T-cell (primary cell): ENCODE results near the gene RAN. TPM values are rescaled to one million over a fixed set of nuclear protein-coding genes. Genes with fewer than 3 reads are reported as not detected.

Experiments used
- ATAC-seq, 4 experiments: fragments of 200-7000 bp in 3 of 4; fragments of 150-1000 bp in 1 of 4; cut with Tn5 transposase; replicated peaks in 1 of 4; 1 replicate in 3 of 4; 2 replicates in 1 of 4; pipeline ENCODE4 v1.10.0; 2021; ENCODE audit warnings: moderate library complexity in 3 of 4, mild to moderate bottlenecking in 2 of 4, moderate number of reproducible peaks in 1 of 4
- CTCF ChIA-PET, 2 donors: fragments of 300-600 bp; sonication (Branson Sonifier 250); formaldehyde crosslinking; loops; one replicate each; lab custom pipeline; 2022; ENCODE audit warnings: antibody characterized with exemption in 2 of 2; lab: Charles Lee
- POLR2A ChIA-PET, 2 donors: fragments of 300-600 bp; sonication (Branson Sonifier 250); formaldehyde crosslinking; loops; one replicate each; lab custom pipeline; 2022; ENCODE audit warnings: antibody characterized with exemption in 2 of 2; lab: Charles Lee
- DNase-seq, 35 experiments: peaks; one replicate each; pipeline versions ENCODE4 v3.0.0 to v3.0.0-alpha.2; 2013 to 2023
- H3K27ac ChIP-seq: one replicate; pipeline ENCODE4 v1.5.1; 2013; ENCODE audit warnings: low read length
- H3K27me3 ChIP-seq, 2 experiments: replicated peaks in 1 of 2; 1 replicate in 1 of 2; 2 replicates in 1 of 2; pipeline versions ENCODE4 v1.6.1 to v1.7.0; 2013; ENCODE audit warnings: low read length in 1 of 2, mixed read lengths in 1 of 2; ENCODE audit not compliant: control insufficient read depth in 2 of 2, insufficient read depth in 2 of 2; ENCODE audit errors: extremely low read depth in 1 of 2
- H3K36me3 ChIP-seq, 2 donors: 1 replicate in 1 of 2; 2 replicates in 1 of 2; pipeline versions ENCODE4 v1.6.1 to v1.7.0; 2013; ENCODE audit warnings: low read length in 1 of 2; ENCODE audit not compliant: control insufficient read depth in 2 of 2, insufficient read depth in 1 of 2; ENCODE audit errors: extremely low read depth in 1 of 2
- H3K4me1 ChIP-seq, 2 experiments: 1 replicate in 1 of 2; 2 replicates in 1 of 2; pipeline versions ENCODE4 v1.6.1 to v1.7.0; 2013; ENCODE audit warnings: low read length in 2 of 2, mixed read lengths in 1 of 2; ENCODE audit not compliant: insufficient read depth in 2 of 2, control insufficient read depth in 1 of 2; ENCODE audit errors: extremely low read depth in 1 of 2
- H3K4me3 ChIP-seq, 2 donors: 1 replicate in 1 of 2; 2 replicates in 1 of 2; pipeline versions ENCODE4 v1.5.1 to v1.7.0; 2013; ENCODE audit warnings: mild to moderate bottlenecking in 2 of 2, low read length in 1 of 2, moderate library complexity in 1 of 2; ENCODE audit not compliant: control insufficient read depth in 1 of 2; ENCODE audit errors: extremely low read depth in 1 of 2
- H3K9me3 ChIP-seq: 2 replicates; pipeline ENCODE4 v1.7.0; 2013
- H3K27ac Mint-ChIP-seq, 2 donors: one replicate each; pipeline ENCODE4 v1.8.0; 2020 to 2021; ENCODE audit warnings: mild to moderate bottlenecking in 2 of 2, mixed read lengths in 2 of 2
- H3K27me3 Mint-ChIP-seq, 2 donors: one replicate each; pipeline ENCODE4 v1.8.0; 2021 to 2022; ENCODE audit warnings: mixed read lengths in 2 of 2
- H3K36me3 Mint-ChIP-seq: one replicate; pipeline ENCODE4 v1.8.0; 2021; ENCODE audit warnings: mixed read lengths
- H3K4me1 Mint-ChIP-seq, 3 donors: one replicate each; pipeline ENCODE4 v1.8.0; 2020 to 2022; ENCODE audit warnings: mixed read lengths in 3 of 3, mild to moderate bottlenecking in 1 of 3
- H3K4me3 Mint-ChIP-seq, 3 donors: one replicate each; pipeline ENCODE4 v1.8.0; 2020 to 2022; ENCODE audit warnings: mild to moderate bottlenecking in 3 of 3, mixed read lengths in 3 of 3, moderate library complexity in 3 of 3
- H3K9me3 Mint-ChIP-seq, 3 donors: one replicate each; pipeline ENCODE4 v1.8.0; 2020 to 2022; ENCODE audit warnings: mixed read lengths in 3 of 3
- WGBS: methylation state at CpG from one replicate; pipeline ENCODE4 v1.1.5; 2013; ENCODE audit warnings: missing lambda C conversion rate; ENCODE audit not compliant: insufficient coverage; 5-methylcytosine and 5-hydroxymethylcytosine counted together
- total RNA-seq, 35 experiments: library from RNA in 6 of 35; stranded (reverse) in 6 of 35; fragments of 120-200 nt in 1 of 35; gene quantifications; one replicate each; pipeline versions ENCODE4 v1.2.1 to v1.2.4 and lab custom pipeline; 2013 to 2026

The RAN gene
- total RNA-seq, 5 donors from 2014 or later (not counting 1 experiment from before 2014, with no cell fraction given): 304 to 367 (median 308) TPM

GRCh38 chr12:130868412-130868811 is 3.5 kb upstream of the RAN start:
- ChIA-PET POLR2A (no interaction called here), CTCF (no interaction called here)
- Histone ChIP-seq H3K27ac (peak overlapping the region; percentile 88), H3K4me1 (peaks cover 19 to 41% of the 10 kb centered on the region in 2 experiments), H3K27me3 (no peaks in the 10 kb centered on the region), H3K9me3 (no peaks in the 10 kb centered on the region), H3K36me3 (peaks cover 0 to 5% of the 10 kb centered on the region in 2 donors), H3K4me3 (no peak overlapping the region)
- peaks cover 45 to 55% (median 48%) of the 10 kb centered on the region in 3 donors for H3K4me1 Mint-ChIP-seq
- peak in 20 of 35 experiments; percentile 0 to 63 (median 28) for DNase-seq
- H3K27ac Mint-ChIP-seq: peak overlapping the region; percentile 97 to 98
- WGBS: 23% methylated on average over 3 of the region's 4 CpGs
- H3K9me3 Mint-ChIP-seq: no peaks in the 10 kb centered on the region
- peak overlapping the region; percentile 5 to 76 (median 9) for H3K4me3 Mint-ChIP-seq
- H3K27me3 Mint-ChIP-seq: no peaks in the 10 kb centered on the region
- ATAC-seq: peak in 3 of 4 experiments; percentile 14 to 28 (median 18)
- peaks cover 9% of the 10 kb centered on the region for H3K36me3 Mint-ChIP-seq

DNA sequence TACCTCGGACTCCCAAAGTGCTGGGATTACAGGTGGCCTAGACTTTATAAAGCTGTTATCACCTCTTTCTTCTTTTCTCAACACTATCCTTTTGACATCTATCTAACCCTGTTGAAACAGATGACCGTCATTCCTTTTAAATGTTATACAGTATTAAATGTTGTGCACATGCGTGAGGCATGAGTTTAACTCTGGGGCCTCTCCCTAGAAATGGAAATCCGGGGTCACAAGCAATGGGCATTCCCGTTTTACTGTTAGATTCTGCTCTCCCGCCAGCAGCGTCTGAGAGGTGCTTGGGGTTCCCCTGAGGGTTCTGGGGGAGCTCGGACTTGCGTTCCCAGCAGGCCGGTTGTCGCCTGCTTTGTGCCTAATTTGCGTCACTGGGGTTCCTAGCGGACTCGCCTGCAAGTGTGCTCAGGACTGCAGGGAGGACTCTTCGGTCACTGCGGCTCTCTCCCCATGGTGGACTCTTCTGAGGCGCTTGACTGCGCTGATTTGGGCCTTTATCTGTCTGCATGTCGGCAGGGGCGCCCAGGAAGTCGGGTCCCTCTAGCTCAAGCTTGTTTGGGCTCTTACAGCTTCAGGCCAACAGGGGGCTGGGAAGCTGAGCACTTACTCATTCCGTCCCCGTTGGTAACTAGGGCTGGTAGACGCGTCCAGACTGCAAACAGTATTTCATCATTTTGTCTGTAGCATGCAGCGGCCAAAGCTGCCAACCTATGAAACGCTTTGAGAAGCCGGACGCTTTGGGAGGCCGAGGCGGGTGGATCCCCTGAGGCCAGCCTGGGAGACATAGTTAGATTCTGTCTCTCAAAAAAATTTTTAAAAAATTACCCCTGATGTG is 1.2 kb upstream of the RAN start:
- H3K27me3 Mint-ChIP-seq: no peaks in the 10 kb centered on the region
- ChIA-PET POLR2A (no interaction called here), CTCF (interaction anchor here (1.0 to 1.5 kb wide), 5 partner anchors 31 to 54 kb away, joined by 3 to 6 read pairs (median 4); partner anchors contain the start of gene STX2 (in 1 of the 2))
- Histone ChIP-seq H3K36me3 (peaks cover 12 to 28% of the 10 kb centered on the region in 2 donors), H3K4me1 (peaks cover 23 to 45% of the 10 kb centered on the region in 2 experiments), H3K4me3 (peak overlapping the region; percentile 17 to 68), H3K27ac (peak overlapping the region; percentile 91), H3K9me3 (no peaks in the 10 kb centered on the region), H3K27me3 (no peaks in the 10 kb centered on the region)
- 48% methylated on average over 27 of the region's 31 CpGs for WGBS
- peak overlapping the region; percentile 95 for H3K27ac Mint-ChIP-seq
- peak overlapping the region; percentile 79 to 91 (median 80) for H3K4me3 Mint-ChIP-seq
- peaks cover 28% of the 10 kb centered on the region for H3K36me3 Mint-ChIP-seq
- ATAC-seq (peak; percentile 17 to 25 (median 22)), DNase-seq (peak; percentile 25 to 81 (median 56))
- H3K4me1 Mint-ChIP-seq: peaks cover 67 to 75% (median 69%) of the 10 kb centered on the region in 3 donors
- H3K9me3 Mint-ChIP-seq: no peaks in the 10 kb centered on the region

DNA sequence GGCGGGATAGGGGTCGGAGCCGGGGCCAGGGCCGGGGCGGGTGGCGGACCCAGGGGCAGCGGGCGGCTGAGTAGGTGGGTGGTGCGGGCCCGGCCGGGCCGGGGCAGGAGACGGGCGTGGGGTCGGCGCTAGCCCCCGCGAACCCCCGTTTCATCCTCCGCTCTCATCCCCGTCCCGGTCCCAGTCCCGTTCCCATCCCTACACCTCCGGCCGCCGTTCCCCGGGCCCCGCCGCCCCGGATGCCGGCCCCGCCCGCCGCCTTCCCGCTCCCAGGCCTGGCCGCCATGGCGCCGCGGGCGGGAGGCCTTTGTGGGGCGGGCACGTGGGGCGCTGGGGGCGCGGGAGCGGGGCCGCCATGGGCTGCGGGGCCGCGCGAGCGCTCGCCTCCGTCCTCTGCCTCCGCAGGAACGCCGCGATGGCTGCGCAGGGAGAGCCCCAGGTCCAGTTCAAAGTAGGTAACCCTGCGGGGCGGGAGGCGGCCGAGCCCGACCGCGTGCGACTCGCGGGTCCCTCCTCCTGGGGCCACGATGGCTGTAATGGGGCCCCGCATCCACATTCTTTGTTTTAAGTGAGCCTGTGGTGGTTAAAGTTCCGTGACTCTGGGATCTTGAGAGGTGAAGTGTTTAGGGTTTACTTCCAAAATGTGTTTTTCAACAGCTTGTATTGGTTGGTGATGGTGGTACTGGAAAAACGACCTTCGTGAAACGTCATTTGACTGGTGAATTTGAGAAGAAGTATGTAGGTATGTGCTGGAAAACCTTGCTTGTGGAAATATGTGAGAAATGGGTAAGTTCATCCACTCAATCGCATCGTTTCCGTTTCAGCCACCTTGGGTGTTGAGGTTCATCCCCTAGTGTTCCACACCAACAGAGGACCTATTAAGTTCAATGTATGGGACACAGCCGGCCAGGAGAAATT is 572 bp downstream of the RAN start:
- Mint-ChIP-seq H3K9me3 (no peaks in the 10 kb centered on the region), H3K4me3 (peak overlapping the region; percentile 83 to 94 (median 91)), H3K36me3 (peaks cover 44% of the 10 kb centered on the region), H3K4me1 (peaks cover 68 to 72% (median 71%) of the 10 kb centered on the region in 3 donors), H3K27ac (peak overlapping the region; percentile 82 to 91), H3K27me3 (no peaks in the 10 kb centered on the region)
- POLR2A ChIA-PET: no interaction called here
- Histone ChIP-seq H3K27me3 (no peaks in the 10 kb centered on the region), H3K9me3 (no peaks in the 10 kb centered on the region), H3K4me3 (peak overlapping the region; percentile 76 to 78), H3K27ac (peak overlapping the region; percentile 53), H3K36me3 (peaks cover 12 to 42% of the 10 kb centered on the region in 2 donors), H3K4me1 (peaks cover 23 to 42% of the 10 kb centered on the region in 2 experiments)
- DNase-seq (peak in 32 of 35 experiments; percentile 3 to 71 (median 32)), ATAC-seq (peak; percentile 33 to 41 (median 39))
- under 1% methylated on average over 55 of the region's 79 CpGs for WGBS
- CTCF ChIA-PET: interaction anchor here in 1 of 2 donors (1.5 kb wide), 1 partner anchor 46 kb away, joined by 6 read pairs; no protein-coding TSS in a partner anchor

DNA sequence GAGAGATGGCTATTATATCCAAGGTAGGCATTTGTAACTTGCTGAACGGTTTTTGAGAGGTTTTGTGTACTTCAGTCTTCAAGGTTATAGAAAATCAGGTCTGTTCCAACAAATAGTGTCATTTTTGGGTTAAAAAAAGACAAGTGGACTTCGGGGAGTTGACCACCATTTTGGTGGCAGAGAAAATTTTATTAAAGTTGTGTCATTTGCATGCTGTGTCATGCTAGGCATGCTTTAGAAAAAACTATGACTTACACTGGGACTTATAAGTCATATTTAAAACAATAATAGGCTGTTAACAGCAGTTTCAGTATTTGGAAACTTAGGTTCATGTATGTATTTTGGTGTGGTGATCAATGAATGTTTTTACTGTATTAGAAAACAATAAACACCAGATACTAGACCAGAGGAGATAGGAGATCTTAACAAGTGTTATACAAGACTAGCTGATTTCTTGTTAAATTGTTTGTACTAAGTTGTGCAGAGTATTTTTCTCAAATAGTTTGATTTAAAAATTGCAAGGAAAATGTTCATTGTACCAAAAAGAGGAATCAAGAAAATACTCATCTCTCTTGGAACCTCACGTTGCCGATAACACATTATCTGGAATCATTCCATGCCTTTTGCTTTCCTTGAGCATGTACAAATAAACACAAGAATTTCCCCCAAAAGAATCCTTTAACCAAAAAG is 1.4 kb downstream of the RAN start:
- H3K27me3 Mint-ChIP-seq: no peaks in the 10 kb centered on the region
- Histone ChIP-seq H3K4me1 (peaks cover 22 to 34% of the 10 kb centered on the region in 2 experiments), H3K27me3 (no peaks in the 10 kb centered on the region), H3K27ac (peak overlapping the region; percentile 53), H3K4me3 (peak overlapping the region in 1 of 2 donors; percentile 78), H3K36me3 (peaks cover 12 to 44% of the 10 kb centered on the region in 2 donors), H3K9me3 (no peaks in the 10 kb centered on the region)
- ChIA-PET POLR2A (interaction anchor here in 1 of 2 donors (0.6 kb wide), 1 partner anchor 37 kb away, joined by 3 read pairs; no protein-coding TSS in a partner anchor), CTCF (interaction anchor here in 1 of 2 donors (1.5 kb wide), 1 partner anchor 47 kb away, joined by 6 read pairs; no protein-coding TSS in a partner anchor)
- no peak for DNase-seq
- H3K4me3 Mint-ChIP-seq: peak overlapping the region; percentile 83 to 94 (median 91)
- H3K4me1 Mint-ChIP-seq: peaks cover 63 to 68% (median 67%) of the 10 kb centered on the region in 3 donors
- peak overlapping the region; percentile 82 to 91 for H3K27ac Mint-ChIP-seq
- H3K9me3 Mint-ChIP-seq: no peaks in the 10 kb centered on the region
- WGBS: 39% methylated on average over 4 of the region's 4 CpGs
- ATAC-seq: no peak
- peaks cover 48% of the 10 kb centered on the region for H3K36me3 Mint-ChIP-seq

- DNase-seq (no peak), ATAC-seq (no peak)
- Mint-ChIP-seq H3K27me3 (no peaks in the 10 kb centered on the region), H3K27ac (peak overlapping the region; percentile 2 to 68), H3K4me1 (peaks cover 59 to 64% (median 62%) of the 10 kb centered on the region in 3 donors), H3K4me3 (peak overlapping the region; percentile 63 to 91 (median 83)), H3K9me3 (no peaks in the 10 kb centered on the region), H3K36me3 (peaks cover 48% of the 10 kb centered on the region)
- Histone ChIP-seq H3K9me3 (no peaks in the 10 kb centered on the region), H3K36me3 (peaks cover 12 to 44% of the 10 kb centered on the region in 2 donors), H3K27ac (no peak overlapping the region), H3K27me3 (no peaks in the 10 kb centered on the region), H3K4me1 (peaks cover 18 to 29% of the 10 kb centered on the region in 2 experiments), H3K4me3 (no peak overlapping the region)
- CTCF ChIA-PET: interaction anchor here in 1 of 2 donors (1.5 kb wide), 1 partner anchor 48 kb away, joined by 6 read pairs; no protein-coding TSS in a partner anchor
- POLR2A ChIA-PET: interaction anchor here in 1 of 2 donors (0.6 kb wide), 3 partner anchors 37 to 1115 kb away, joined by 3 to 9 read pairs (median 3); no protein-coding TSS in a partner anchor
- 43% methylated on average over 1 of the region's 4 CpGs for WGBS
These were observed 2.0 kb downstream of the RAN start for GRCh38 chr12:130873825-130874224.
